ENCODE data around the gene PPP3CB.
"Not testable (repeated sequence)": the region's sequence is repeated elsewhere in the genome, so short reads cannot be mapped to it uniquely, and the experiment has no call there.

The PPP3CB gene

GRCh38 chr10:73414230-73414945, 81.4 kb downstream of the PPP3CB start:
- no peak for DNase-seq (ENCODE audit: low read depth)

GRCh38 chr10:73413528-73414229, 82.1 kb downstream of the PPP3CB start, which contains the start of gene ANXA7:
Gene ANXA7, minus strand, starts transcription at chr10:73414058. Its CDS starts 13,202 bp downstream, at chr10:73400856.
- DNase-seq (ENCODE audit: low read depth) = peak; percentile 90

- peak; percentile 15 for DNase-seq (ENCODE audit: low read depth)
Observed at GRCh38 chr10:73413108-73413527, 82.7 kb downstream of the PPP3CB start.

- no peak for DNase-seq (ENCODE audit: low read depth)
Observed at GRCh38 chr10:73410897-73411296, 84.9 kb downstream of the PPP3CB start.

- DNase-seq (ENCODE audit: low read depth) = no peak
Observed at GRCh38 chr10:73408978-73409521, 86.8 kb downstream of the PPP3CB start.

- no peak for DNase-seq (ENCODE audit: low read depth)
Observed at GRCh38 chr10:73408061-73408460, 87.8 kb downstream of the PPP3CB start.

- no peak for DNase-seq (ENCODE audit: low read depth)
Observed at GRCh38 chr10:73407495-73407894, 88.3 kb downstream of the PPP3CB start.

- DNase-seq (ENCODE audit: low read depth) = no peak
Observed at GRCh38 chr10:73406846-73407245, 89.0 kb downstream of the PPP3CB start.

GRCh38 chr10:73405556-73405955, 90.3 kb downstream of the PPP3CB start:
- DNase-seq (ENCODE audit: low read depth) = no peak

GRCh38 chr10:73404690-73405089, 91.1 kb downstream of the PPP3CB start:
- DNase-seq (ENCODE audit: low read depth) = no peak

- no peak for DNase-seq (ENCODE audit: low read depth)
Observed at GRCh38 chr10:73401636-73402035, 94.2 kb downstream of the PPP3CB start.

- DNase-seq (ENCODE audit: low read depth) = no peak
Observed at GRCh38 chr10:73399063-73399462, 96.8 kb downstream of the PPP3CB start.

- DNase-seq (ENCODE audit: low read depth) = no peak
Observed at GRCh38 chr10:73398024-73398423, 97.8 kb downstream of the PPP3CB start.

GRCh38 chr10:73394325-73394724, 101.5 kb downstream of the PPP3CB start:
- DNase-seq (ENCODE audit: low read depth) = not testable (repeated sequence)

GRCh38 chr10:73388228-73388627, 107.6 kb downstream of the PPP3CB start:
- no peak for DNase-seq (ENCODE audit: low read depth)

GRCh38 chr10:73386583-73386982, 109.2 kb downstream of the PPP3CB start:
- DNase-seq (ENCODE audit: low read depth) = no peak

Data from activated T-helper 1 cell treated with Interleukin-2 at 50 U/mL for 16 hours (primary cell).